ENCODE data around the gene REM2.
A peak's percentile ranks its signal among the peaks of the same experiment; 100 is the strongest.
"Not testable (repeated sequence)": the region's sequence is repeated elsewhere in the genome, so short reads cannot be mapped to it uniquely, and the experiment has no call there.

Gene REM2

DNA sequence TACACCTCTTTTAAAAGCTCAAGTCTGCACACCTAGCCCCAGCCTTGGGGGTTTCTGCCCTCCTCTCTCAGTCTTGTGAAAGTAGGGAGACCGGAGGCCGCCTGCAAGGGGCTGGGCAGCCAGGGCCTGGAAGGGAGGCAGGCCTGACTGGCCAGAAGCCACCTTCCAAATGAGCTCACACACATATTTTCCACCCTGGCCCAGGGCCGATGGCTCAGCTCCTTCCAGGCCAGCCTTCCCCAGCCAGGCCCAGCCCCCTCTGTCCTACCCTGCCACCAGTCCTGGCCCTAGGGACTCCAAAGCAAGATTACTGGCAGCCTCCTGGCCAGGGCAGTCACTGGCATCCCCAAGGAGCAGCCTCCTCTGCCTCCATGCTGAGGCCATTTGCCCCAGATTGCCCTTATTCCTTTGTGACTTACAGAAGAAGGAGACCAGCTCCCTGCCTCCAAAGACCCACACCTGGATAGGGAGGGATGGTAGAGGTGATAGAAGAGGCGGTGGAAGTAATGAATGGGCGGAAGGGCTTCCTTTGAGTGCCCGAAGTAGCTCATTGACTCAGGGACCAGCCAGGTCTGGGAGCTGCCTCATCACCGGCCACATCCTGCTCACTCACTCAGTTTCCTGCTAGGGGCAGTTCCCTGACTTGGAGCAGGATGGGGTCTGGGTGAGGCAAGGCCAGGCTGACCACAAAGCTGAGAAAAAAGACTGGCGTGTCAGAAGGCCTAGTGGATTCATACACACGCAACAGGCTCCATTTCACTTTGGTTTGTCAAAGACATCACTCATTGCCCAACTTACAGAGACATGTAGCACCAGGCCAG lies 31.9 kb upstream of the REM2 start:
- Histone ChIP-seq H3K27me3 (ENCODE audit: insufficient read depth, low read length) (no peaks in the 10 kb centered on the region), H3K9me3 (ENCODE audit: insufficient read depth, low read depth, low read length) (no peaks in the 10 kb centered on the region), H3K4me1 (ENCODE audit: insufficient read depth, low read length) (peaks cover 24% of the 10 kb centered on the region), H3K4me3 (ENCODE audit: low read length) (no peak overlapping the region), H3K9ac (ENCODE audit: low read depth, low read length) (no peak overlapping the region), H3K36me3 (ENCODE audit: insufficient read depth, low read length) (0 out of 2 replicates have a peak, but pooled peaks cover 4% of the 10 kb centered on the region), H3K27ac (ENCODE audit: low read depth, low read length) (no peak overlapping the region)
- 88% methylated on average over 9 of the region's 9 CpGs for WGBS

DNA sequence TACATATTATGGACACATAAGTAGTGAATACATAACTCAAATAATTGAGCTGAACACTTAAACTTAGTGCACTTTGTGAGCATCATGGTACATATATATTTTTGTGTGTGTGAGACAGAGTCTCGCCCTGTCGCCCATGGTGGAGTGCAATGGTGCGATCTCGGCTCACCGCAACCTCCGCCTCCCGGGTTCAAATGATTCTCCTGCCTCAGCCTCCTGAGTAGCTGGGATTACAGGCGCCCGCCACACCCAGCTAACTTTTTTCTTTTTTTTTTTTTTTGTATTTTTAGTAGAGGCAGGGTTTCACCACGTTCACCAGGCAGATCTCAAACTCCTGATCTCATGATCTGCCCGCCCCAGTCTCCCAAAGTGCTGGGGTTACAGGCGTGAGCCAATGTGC lies 30.8 kb upstream of the REM2 start:
- 86% methylated on average over 10 of the region's 12 CpGs for WGBS
- not testable (repeated sequence) for H3K4me3 ChIP-seq (ENCODE audit: low read length); H3K27me3 ChIP-seq (ENCODE audit: insufficient read depth, low read length); H3K9me3 ChIP-seq (ENCODE audit: insufficient read depth, low read depth, low read length); H3K36me3 ChIP-seq (ENCODE audit: insufficient read depth, low read length); H3K9ac ChIP-seq (ENCODE audit: low read depth, low read length); H3K27ac ChIP-seq (ENCODE audit: low read depth, low read length)
- peaks cover 24% of the 10 kb centered on the region for H3K4me1 ChIP-seq (ENCODE audit: insufficient read depth, low read length)

DNA sequence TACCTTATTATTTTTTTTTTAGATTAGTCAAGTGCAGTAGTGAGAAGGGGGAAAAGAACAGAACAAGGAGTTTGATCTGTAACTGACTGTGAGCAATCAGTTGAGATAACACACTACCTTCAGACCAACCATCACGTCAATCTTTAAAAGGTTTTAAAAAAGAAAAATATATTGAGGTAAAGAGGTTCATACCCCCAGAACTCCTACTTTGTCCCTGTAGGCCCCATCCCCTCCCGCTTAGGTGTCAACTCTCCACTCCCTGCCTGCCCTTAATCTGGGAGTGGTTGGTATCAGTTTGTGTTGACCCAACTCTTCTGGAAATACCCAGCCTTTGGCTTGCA lies 30.5 kb upstream of the REM2 start:
- Histone ChIP-seq H3K4me3 (ENCODE audit: low read length) (no peak overlapping the region), H3K27ac (ENCODE audit: low read depth, low read length) (no peak overlapping the region), H3K4me1 (ENCODE audit: insufficient read depth, low read length) (peaks cover 24% of the 10 kb centered on the region), H3K27me3 (ENCODE audit: insufficient read depth, low read length) (no peaks in the 10 kb centered on the region), H3K9ac (ENCODE audit: low read depth, low read length) (0 out of 2 replicates have a peak overlapping the region, but pooled peaks have one; percentile 6), H3K36me3 (ENCODE audit: insufficient read depth, low read length) (no peaks in the 10 kb centered on the region), H3K9me3 (ENCODE audit: insufficient read depth, low read depth, low read length) (0 out of 2 replicates have a peak, but pooled peaks cover 2% of the 10 kb centered on the region)
- WGBS: no CpG with 5 or more reads among the region's 2 CpGs

- WGBS: 7% methylated on average over 20 of the region's 20 CpGs
- peaks cover 18% of the 10 kb centered on the region for H3K4me1 ChIP-seq (ENCODE audit: insufficient read depth, low read length)
- H3K9me3 ChIP-seq (ENCODE audit: insufficient read depth, low read depth, low read length): 0 out of 2 replicates have a peak, but pooled peaks cover 2% of the 10 kb centered on the region
- no peaks in the 10 kb centered on the region for H3K36me3 ChIP-seq (ENCODE audit: insufficient read depth, low read length)
- H3K4me3 ChIP-seq (ENCODE audit: low read length): peak overlapping the region; percentile 52
- no peaks in the 10 kb centered on the region for H3K27me3 ChIP-seq (ENCODE audit: insufficient read depth, low read length)
- H3K9ac ChIP-seq (ENCODE audit: low read depth, low read length): peak overlapping the region; percentile 58
- H3K27ac ChIP-seq (ENCODE audit: low read depth, low read length): no peak overlapping the region
Observed at GRCh38 chr14:22852940-22853767, 29.9 kb upstream of the REM2 start.

DNA sequence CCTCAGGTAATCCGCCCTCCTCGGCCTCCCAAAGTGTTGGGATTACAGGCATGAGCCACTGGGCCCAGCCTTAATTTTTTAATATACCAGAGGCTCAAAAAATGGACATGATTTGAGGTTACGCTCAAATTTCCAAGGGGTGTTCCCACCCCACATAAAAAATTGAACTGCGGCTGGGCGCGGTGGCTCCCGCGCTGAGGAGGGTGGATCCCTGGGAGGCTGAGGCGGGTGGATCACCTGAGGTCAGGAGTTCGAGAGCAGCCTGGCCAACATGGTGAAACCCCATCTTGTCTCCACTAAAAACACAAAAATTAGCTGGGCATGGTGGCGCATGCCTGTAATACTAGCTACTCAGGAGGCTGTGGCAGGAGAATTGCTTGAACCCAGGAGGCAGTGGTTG lies 28.7 kb upstream of the REM2 start:
- not testable (repeated sequence) for H3K36me3 ChIP-seq (ENCODE audit: insufficient read depth, low read length); H3K4me1 ChIP-seq (ENCODE audit: insufficient read depth, low read length); H3K4me3 ChIP-seq (ENCODE audit: low read length); H3K27ac ChIP-seq (ENCODE audit: low read depth, low read length); H3K9me3 ChIP-seq (ENCODE audit: insufficient read depth, low read depth, low read length); H3K9ac ChIP-seq (ENCODE audit: low read depth, low read length); H3K27me3 ChIP-seq (ENCODE audit: insufficient read depth, low read length)
- WGBS: 95% methylated on average over 11 of the region's 11 CpGs

DNA sequence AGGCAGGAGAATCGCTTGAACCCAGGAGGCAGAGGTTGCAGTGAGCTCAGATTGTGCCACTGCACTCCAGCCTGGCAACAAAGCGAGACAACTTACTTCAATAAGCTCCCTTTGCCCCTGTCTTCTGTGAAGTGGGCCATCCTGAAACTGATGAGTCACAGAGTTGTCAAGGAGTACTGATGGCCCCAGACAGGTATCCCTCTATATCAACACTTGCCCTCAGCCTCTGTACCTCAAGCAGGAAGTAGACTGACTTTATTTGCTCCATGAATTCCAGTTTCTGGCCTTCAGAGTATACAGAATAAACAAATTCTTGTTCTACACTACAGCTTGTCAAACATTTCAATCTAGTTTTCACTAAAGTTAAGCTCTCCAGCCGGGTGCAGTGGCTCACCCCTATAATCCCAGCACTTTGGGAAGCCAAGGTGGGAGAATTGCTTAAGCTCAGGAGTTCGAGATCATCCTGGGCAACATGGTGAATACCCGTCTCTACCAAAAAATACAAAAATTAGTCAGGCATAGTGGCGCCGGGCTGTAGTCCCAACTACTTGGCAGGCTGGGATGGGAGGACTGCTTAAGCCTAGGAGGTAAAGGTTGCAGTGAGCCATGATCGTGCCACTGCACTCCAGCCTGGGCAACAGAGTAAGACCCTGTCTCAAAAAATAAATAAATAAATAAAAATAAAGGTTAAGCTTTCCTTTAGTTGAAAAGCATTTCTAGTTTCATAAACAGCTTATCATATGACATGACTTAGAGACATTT lies 27.9 kb upstream of the REM2 start:
- Histone ChIP-seq H3K9ac (ENCODE audit: low read depth, low read length) (no peak overlapping the region), H3K36me3 (ENCODE audit: insufficient read depth, low read length) (no peaks in the 10 kb centered on the region), H3K9me3 (ENCODE audit: insufficient read depth, low read depth, low read length) (0 out of 2 replicates have a peak, but pooled peaks cover 2% of the 10 kb centered on the region), H3K4me1 (ENCODE audit: insufficient read depth, low read length) (peaks cover 4% of the 10 kb centered on the region; the same call in 1 of the 2 replicates), H3K4me3 (ENCODE audit: low read length) (no peak overlapping the region), H3K27me3 (ENCODE audit: insufficient read depth, low read length) (no peaks in the 10 kb centered on the region), H3K27ac (ENCODE audit: low read depth, low read length) (no peak overlapping the region)
- 93% methylated on average over 8 of the region's 8 CpGs for WGBS

GRCh38 chr14:22856428-22856827 lies 26.6 kb upstream of the REM2 start:
- H3K4me3 ChIP-seq (ENCODE audit: low read length): no peak overlapping the region
- WGBS: 93% methylated on average over 3 of the region's 5 CpGs
- 0 out of 2 replicates have a peak, but pooled peaks cover 2% of the 10 kb centered on the region for H3K9me3 ChIP-seq (ENCODE audit: insufficient read depth, low read depth, low read length)
- peaks cover 4% of the 10 kb centered on the region; the same call in 1 of the 2 replicates for H3K4me1 ChIP-seq (ENCODE audit: insufficient read depth, low read length)
- no peak overlapping the region for H3K27ac ChIP-seq (ENCODE audit: low read depth, low read length)
- no peaks in the 10 kb centered on the region for H3K27me3 ChIP-seq (ENCODE audit: insufficient read depth, low read length)
- no peaks in the 10 kb centered on the region for H3K36me3 ChIP-seq (ENCODE audit: insufficient read depth, low read length)
- no peak overlapping the region for H3K9ac ChIP-seq (ENCODE audit: low read depth, low read length)

DNA sequence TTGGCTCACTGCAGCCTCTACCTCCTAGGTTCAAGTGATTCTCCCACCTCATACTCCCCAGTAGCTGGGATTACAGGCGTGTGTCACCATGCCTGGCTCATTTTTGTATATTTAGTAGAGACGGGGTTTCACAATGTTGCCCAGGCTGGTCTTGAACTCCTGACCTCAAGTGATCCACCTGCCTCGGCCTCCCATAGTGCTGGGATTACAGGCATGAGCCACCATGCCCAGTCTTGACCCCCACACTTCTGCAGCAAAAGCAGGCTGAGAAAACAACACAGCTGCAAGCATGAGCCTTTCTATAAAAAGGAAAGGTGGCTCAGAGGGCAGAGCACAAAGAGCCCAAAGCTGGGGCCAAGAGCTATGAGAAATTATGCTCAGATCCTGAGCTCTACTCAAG lies 22.6 kb upstream of the REM2 start:
- not testable (repeated sequence) for H3K9ac ChIP-seq (ENCODE audit: low read depth, low read length); H3K27me3 ChIP-seq (ENCODE audit: insufficient read depth, low read length); H3K27ac ChIP-seq (ENCODE audit: low read depth, low read length); H3K4me1 ChIP-seq (ENCODE audit: insufficient read depth, low read length); H3K4me3 ChIP-seq (ENCODE audit: low read length); H3K9me3 ChIP-seq (ENCODE audit: insufficient read depth, low read depth, low read length); H3K36me3 ChIP-seq (ENCODE audit: insufficient read depth, low read length)
- WGBS: 79% methylated on average over 3 of the region's 3 CpGs

- H3K36me3 ChIP-seq (ENCODE audit: insufficient read depth, low read length): no peaks in the 10 kb centered on the region
- H3K27ac ChIP-seq (ENCODE audit: low read depth, low read length): no peak overlapping the region
Observed at GRCh38 chr14:22861651-22862050, 21.4 kb upstream of the REM2 start.

GRCh38 chr14:22864979-22865378 lies 18.0 kb upstream of the REM2 start:
- 90% methylated on average over 4 of the region's 4 CpGs for WGBS

More at GRCh38 chr14:22861651-22862050, 21.4 kb upstream of the REM2 start:
- H3K4me1 ChIP-seq (ENCODE audit: insufficient read depth, low read length): no peaks in the 10 kb centered on the region
- no peak overlapping the region for H3K4me3 ChIP-seq (ENCODE audit: low read length)
- H3K9me3 ChIP-seq (ENCODE audit: insufficient read depth, low read depth, low read length): 0 out of 2 replicates have a peak, but pooled peaks cover 2% of the 10 kb centered on the region
- H3K27me3 ChIP-seq (ENCODE audit: insufficient read depth, low read length): no peaks in the 10 kb centered on the region
- no peak overlapping the region for H3K9ac ChIP-seq (ENCODE audit: low read depth, low read length)

More at GRCh38 chr14:22864979-22865378, 18.0 kb upstream of the REM2 start:
- no peaks in the 10 kb centered on the region for H3K4me1 ChIP-seq (ENCODE audit: insufficient read depth, low read length)
- no peak overlapping the region for H3K4me3 ChIP-seq (ENCODE audit: low read length)
- H3K27me3 ChIP-seq (ENCODE audit: insufficient read depth, low read length): no peaks in the 10 kb centered on the region
- H3K9me3 ChIP-seq (ENCODE audit: insufficient read depth, low read depth, low read length): no peaks in the 10 kb centered on the region
- H3K36me3 ChIP-seq (ENCODE audit: insufficient read depth, low read length): no peaks in the 10 kb centered on the region
- H3K27ac ChIP-seq (ENCODE audit: low read depth, low read length): no peak overlapping the region
- no peak overlapping the region for H3K9ac ChIP-seq (ENCODE audit: low read depth, low read length)

Measured in HUES64 (cell line).